CD4-positive, CD25-positive, alpha-beta regulatory T cell (primary cell): ENCODE results near the gene STAT3. TPM values are rescaled to one million over a fixed set of nuclear protein-coding genes. Genes with fewer than 3 reads are reported as not detected.

Source experiments
- ATAC-seq, 2 donors: fragments of 150-1000 bp; cut with Tn5 transposase; one replicate each; pipeline ENCODE4 v1.10.0; 2021; ENCODE audit warnings: low read depth in 2 of 2, moderate number of reproducible peaks in 2 of 2, moderate library complexity in 1 of 2
- DNase-seq, 3 donors: peaks; one replicate each; pipeline versions ENCODE4 v3.0.0 to v3.0.0-alpha.2; 2012 to 2022; ENCODE audit warnings: mixed read lengths in 1 of 3
- H3K27ac ChIP-seq: one replicate; pipeline ENCODE4 v1.7.0; 2013; ENCODE audit warnings: mild to moderate bottlenecking, low read length; ENCODE audit not compliant: insufficient read depth, poor library complexity, severe bottlenecking
- H3K27me3 ChIP-seq: one replicate; pipeline ENCODE4 v1.7.0; 2013; ENCODE audit warnings: low read length; ENCODE audit not compliant: control insufficient read depth, insufficient read depth
- H3K36me3 ChIP-seq: one replicate; pipeline ENCODE4 v1.7.0; 2013; ENCODE audit warnings: mild to moderate bottlenecking, low read length, moderate library complexity; ENCODE audit not compliant: control insufficient read depth, insufficient read depth
- H3K4me1 ChIP-seq: 2 replicates; pipeline ENCODE4 v1.7.0; 2013; ENCODE audit warnings: mild to moderate bottlenecking, low read length; ENCODE audit not compliant: insufficient read depth, control insufficient read depth, poor library complexity, severe bottlenecking
- H3K4me3 ChIP-seq: one replicate; pipeline ENCODE4 v1.7.0; 2013; ENCODE audit warnings: low read depth, mild to moderate bottlenecking, low read length, moderate library complexity
- H3K9me3 ChIP-seq, 2 experiments: 1 replicate in 1 of 2; 2 replicates in 1 of 2; pipeline ENCODE4 v1.7.0; 2013; ENCODE audit warnings: low read length in 2 of 2, mild to moderate bottlenecking in 1 of 2, moderate library complexity in 1 of 2; ENCODE audit not compliant: control insufficient read depth in 2 of 2
- H3K27ac Mint-ChIP-seq, 3 donors: one replicate each; pipeline ENCODE4 v1.8.0; 2020 to 2022; ENCODE audit warnings: mild to moderate bottlenecking in 3 of 3, mixed read lengths in 3 of 3, moderate library complexity in 2 of 3
- H3K27me3 Mint-ChIP-seq: one replicate; pipeline ENCODE4 v1.8.0; 2022; ENCODE audit warnings: mild to moderate bottlenecking, mixed read lengths
- H3K36me3 Mint-ChIP-seq: one replicate; pipeline ENCODE4 v1.8.0; 2020; ENCODE audit warnings: mixed read lengths
- H3K4me1 Mint-ChIP-seq, 4 donors: one replicate each; pipeline ENCODE4 v1.8.0; 2020 to 2022; ENCODE audit warnings: mixed read lengths in 4 of 4, mild to moderate bottlenecking in 1 of 4
- H3K4me3 Mint-ChIP-seq, 4 donors: one replicate each; pipeline ENCODE4 v1.8.0; 2020 to 2022; ENCODE audit warnings: mild to moderate bottlenecking in 4 of 4, mixed read lengths in 4 of 4, moderate library complexity in 3 of 4
- H3K9me3 Mint-ChIP-seq, 7 donors: one replicate each; pipeline ENCODE4 v1.8.0; 2020 to 2022; ENCODE audit warnings: mixed read lengths in 7 of 7, mild to moderate bottlenecking in 3 of 7, moderate library complexity in 2 of 7
- polyA plus RNA-seq, 4 donors: library from polyadenylated mRNA; unstranded; fragments of 300-500 nt; fragmentation: Illumina TruSeq; gene quantifications; one replicate each; pipeline ENCODE4 v1.2.3, GENCODE V29; 2021
- total RNA-seq: library from RNA; stranded (reverse); gene quantifications from one replicate; pipeline ENCODE4 v1.2.3, GENCODE V29; 2022

Gene STAT3
- total and polyA plus RNA-seq, 5 donors from 2014 or later = 100 to 262 (median 122) TPM

DNA sequence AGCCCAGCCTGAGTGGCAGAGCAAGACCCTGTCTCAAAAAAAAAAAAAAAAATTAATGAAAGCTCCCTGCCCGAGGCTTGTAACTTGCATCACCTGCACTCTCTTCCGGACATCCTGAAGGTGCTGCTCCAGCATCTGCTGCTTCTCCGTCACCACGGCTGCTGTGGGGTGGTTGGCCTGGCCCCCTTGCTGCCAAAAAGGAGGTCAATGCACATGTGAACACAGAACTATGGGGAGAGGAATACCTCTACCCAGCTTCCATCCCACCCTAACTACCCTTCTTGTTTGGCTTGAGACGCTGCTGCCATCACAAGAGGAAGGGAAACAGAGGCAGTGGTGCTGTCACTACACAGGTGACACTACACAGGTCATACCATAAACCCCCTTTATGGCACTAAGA is 49.0 kb downstream of the STAT3 start:
- H3K4me1 Mint-ChIP-seq = peaks cover 23 to 43% (median 29%) of the 10 kb centered on the region in 4 donors
- no peak overlapping the region for H3K27ac ChIP-seq

GRCh38 chr17:42338427-42338985 is 49.7 kb downstream of the STAT3 start:
- Mint-ChIP-seq H3K4me3 (no peak overlapping the region), H3K9me3 (peaks cover 0 to 1% (median 0%) of the 10 kb centered on the region in 7 donors), H3K27me3 (no peaks in the 10 kb centered on the region), H3K4me1 (peaks cover 23 to 43% (median 32%) of the 10 kb centered on the region in 4 donors), H3K27ac (peak overlapping the region; percentile 72 to 82 (median 79)), H3K36me3 (peaks cover 35% of the 10 kb centered on the region)
- ATAC-seq (no peak), DNase-seq (peak in 1 of 3 donors; percentile 37)
- Histone ChIP-seq H3K27me3 (no peaks in the 10 kb centered on the region), H3K9me3 (no peaks in the 10 kb centered on the region), H3K4me3 (no peak overlapping the region), H3K4me1 (peaks cover 13% of the 10 kb centered on the region), H3K36me3 (peaks cover 65% of the 10 kb centered on the region), H3K27ac (no peak overlapping the region)

More for the DNA sequence above, 49.0 kb downstream of the STAT3 start:
- no peak for ATAC-seq
- Mint-ChIP-seq H3K4me3 (peak overlapping the region in 1 of 4 donors; percentile 28), H3K36me3 (peaks cover 35% of the 10 kb centered on the region), H3K27me3 (no peaks in the 10 kb centered on the region), H3K9me3 (peaks cover 0 to 1% (median 0%) of the 10 kb centered on the region in 7 donors), H3K27ac (peak overlapping the region; percentile 12 to 75 (median 40))
- no peak for DNase-seq
- Histone ChIP-seq H3K4me3 (no peak overlapping the region), H3K4me1 (peaks cover 13% of the 10 kb centered on the region), H3K36me3 (peaks cover 63% of the 10 kb centered on the region), H3K9me3 (no peaks in the 10 kb centered on the region), H3K27me3 (no peaks in the 10 kb centered on the region)

DNA sequence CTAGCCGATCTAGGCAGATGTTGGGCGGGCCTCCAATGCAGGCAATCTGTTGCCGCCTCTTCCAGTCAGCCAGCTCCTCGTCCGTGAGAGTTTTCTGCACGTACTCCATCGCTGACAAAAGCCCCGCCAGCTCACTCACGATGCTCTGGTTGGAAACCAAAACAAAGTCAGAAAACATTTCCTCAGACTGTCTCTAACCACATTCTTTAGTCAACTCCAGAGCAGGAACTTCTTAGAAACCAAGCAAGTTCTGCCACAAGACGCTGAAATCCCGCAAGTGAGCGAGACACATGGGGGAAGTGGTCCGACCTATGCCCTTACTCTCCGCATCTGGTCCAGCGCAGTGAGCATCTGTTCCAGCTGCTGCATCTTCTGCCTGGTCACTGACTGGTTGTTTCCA is 50.8 kb downstream of the STAT3 start:
- Histone ChIP-seq H3K36me3 (peaks cover 73% of the 10 kb centered on the region), H3K27ac (no peak overlapping the region), H3K27me3 (no peaks in the 10 kb centered on the region), H3K9me3 (no peaks in the 10 kb centered on the region), H3K4me1 (peaks cover 7% of the 10 kb centered on the region), H3K4me3 (no peak overlapping the region)
- peak in 2 of 3 donors; percentile 39 to 73 for DNase-seq
- peak; percentile 65 to 76 for ATAC-seq
- Mint-ChIP-seq H3K36me3 (peaks cover 37% of the 10 kb centered on the region), H3K27me3 (no peaks in the 10 kb centered on the region), H3K4me3 (no peak overlapping the region), H3K9me3 (peaks cover 0 to 1% (median 0%) of the 10 kb centered on the region in 7 donors), H3K4me1 (peaks cover 20 to 38% (median 29%) of the 10 kb centered on the region in 4 donors), H3K27ac (peak overlapping the region; percentile 64 to 89 (median 77))

GRCh38 chr17:42334677-42335076 is 53.6 kb downstream of the STAT3 start:
- H3K4me1 ChIP-seq = no peaks in the 10 kb centered on the region
- no peak for ATAC-seq
- no peaks in the 10 kb centered on the region for H3K27me3 Mint-ChIP-seq
- peaks cover 32% of the 10 kb centered on the region for H3K36me3 Mint-ChIP-seq
- peaks cover 76% of the 10 kb centered on the region for H3K36me3 ChIP-seq
- H3K27me3 ChIP-seq = no peaks in the 10 kb centered on the region
- peaks cover 9 to 24% (median 18%) of the 10 kb centered on the region in 4 donors for H3K4me1 Mint-ChIP-seq
- H3K4me3 ChIP-seq = no peak overlapping the region
- DNase-seq = no peak
- H3K9me3 ChIP-seq = no peaks in the 10 kb centered on the region
- no peak overlapping the region for H3K27ac ChIP-seq
- no peak overlapping the region for H3K27ac Mint-ChIP-seq
- no peaks in the 10 kb centered on the region for H3K9me3 Mint-ChIP-seq
- no peak overlapping the region for H3K4me3 Mint-ChIP-seq

DNA sequence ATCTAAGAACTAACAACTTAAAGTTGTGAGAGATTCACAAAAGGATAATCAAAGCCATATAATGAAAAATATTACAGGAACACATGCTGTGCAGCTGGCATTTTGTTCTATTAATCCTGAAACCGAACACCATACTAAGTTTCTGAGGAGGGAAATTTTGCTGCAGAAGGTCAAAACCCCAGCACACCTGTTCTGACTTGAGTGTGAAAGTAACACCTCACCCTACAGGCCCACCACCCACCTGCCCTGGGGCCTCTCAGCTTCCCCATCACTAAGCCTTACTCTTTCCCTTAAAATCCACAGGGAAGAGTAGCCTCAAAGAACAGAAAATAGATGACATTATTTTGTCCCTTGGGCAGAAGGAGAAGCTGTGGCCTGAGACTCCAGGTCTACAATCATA is 55.2 kb downstream of the STAT3 start:
- DNase-seq (no peak), ATAC-seq (no peak)
- Histone ChIP-seq H3K4me3 (no peak overlapping the region), H3K36me3 (peaks cover 75% of the 10 kb centered on the region), H3K27ac (no peak overlapping the region), H3K27me3 (no peaks in the 10 kb centered on the region), H3K4me1 (no peaks in the 10 kb centered on the region), H3K9me3 (no peaks in the 10 kb centered on the region)
- H3K4me3 Mint-ChIP-seq = no peak overlapping the region
- H3K27me3 Mint-ChIP-seq = no peaks in the 10 kb centered on the region
- peaks cover 5 to 12% (median 6%) of the 10 kb centered on the region in 4 donors for H3K4me1 Mint-ChIP-seq
- H3K36me3 Mint-ChIP-seq = peaks cover 36% of the 10 kb centered on the region
- no peak overlapping the region for H3K27ac Mint-ChIP-seq
- H3K9me3 Mint-ChIP-seq = no peaks in the 10 kb centered on the region

- H3K27me3 Mint-ChIP-seq = no peaks in the 10 kb centered on the region
- peaks cover 74% of the 10 kb centered on the region for H3K36me3 ChIP-seq
- H3K27ac Mint-ChIP-seq = peak overlapping the region in 1 of 3 donors; percentile 65
- H3K4me1 Mint-ChIP-seq = peaks cover 0 to 7% (median 1%) of the 10 kb centered on the region in 4 donors
- DNase-seq = no peak
- no peak overlapping the region for H3K4me3 ChIP-seq
- H3K9me3 ChIP-seq = no peaks in the 10 kb centered on the region
- ATAC-seq = no peak
- no peak overlapping the region for H3K4me3 Mint-ChIP-seq
- H3K4me1 ChIP-seq = no peaks in the 10 kb centered on the region
- no peak overlapping the region for H3K27ac ChIP-seq
- no peaks in the 10 kb centered on the region for H3K27me3 ChIP-seq
- no peaks in the 10 kb centered on the region for H3K9me3 Mint-ChIP-seq
- H3K36me3 Mint-ChIP-seq = peaks cover 47% of the 10 kb centered on the region
Measured at GRCh38 chr17:42329025-42329976, 58.9 kb downstream of the STAT3 start.

DNA sequence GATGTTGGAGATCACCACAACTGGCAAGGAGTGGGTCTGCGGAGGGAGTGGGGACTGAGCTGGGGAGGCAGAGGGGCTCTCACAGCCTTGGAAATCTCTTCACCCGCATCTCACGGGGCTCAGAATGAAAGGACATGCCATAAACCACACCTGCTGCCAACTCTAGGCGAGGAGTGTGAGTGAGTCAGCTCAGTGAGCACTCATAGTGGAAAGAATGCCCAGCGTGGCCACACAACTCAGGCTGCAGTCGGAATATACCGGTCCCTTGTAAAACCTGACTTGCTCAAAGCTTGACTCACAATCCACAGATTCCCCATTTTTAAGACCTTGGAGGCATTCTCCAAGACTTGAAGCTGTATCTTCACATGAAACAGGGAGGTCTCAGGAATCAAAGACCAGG is 63.2 kb downstream of the STAT3 start:
- no peaks in the 10 kb centered on the region for H3K27me3 ChIP-seq
- H3K9me3 ChIP-seq = no peaks in the 10 kb centered on the region
- peaks cover 2 to 24% (median 12%) of the 10 kb centered on the region in 4 donors for H3K4me1 Mint-ChIP-seq
- DNase-seq (no peak), ATAC-seq (no peak)
- peaks cover 53% of the 10 kb centered on the region for H3K36me3 Mint-ChIP-seq
- H3K27ac ChIP-seq = no peak overlapping the region
- H3K27me3 Mint-ChIP-seq = no peaks in the 10 kb centered on the region
- H3K27ac Mint-ChIP-seq = no peak overlapping the region
- no peak overlapping the region for H3K4me3 ChIP-seq
- peaks cover 75% of the 10 kb centered on the region for H3K36me3 ChIP-seq
- H3K4me1 ChIP-seq = peaks cover 10% of the 10 kb centered on the region
- H3K4me3 Mint-ChIP-seq = no peak overlapping the region
- H3K9me3 Mint-ChIP-seq = no peaks in the 10 kb centered on the region
